GM04504 (cell line): ENCODE results near the gene SDK1.

Experiments
- DNase-seq: peaks from one replicate; pipeline ENCODE4 v3.0.0-alpha.2; 2012; ENCODE audit warnings: low read depth

Gene SDK1

GRCh38 chr7:4103352-4104091, 802.5 kb downstream of the SDK1 start:
- no peak for DNase-seq

GRCh38 chr7:4107839-4108238, 806.8 kb downstream of the SDK1 start:
- DNase-seq = no peak

GRCh38 chr7:4108951-4109350, 807.9 kb downstream of the SDK1 start:
- no peak for DNase-seq

GRCh38 chr7:4109481-4110110, 808.5 kb downstream of the SDK1 start:
- no peak for DNase-seq

GRCh38 chr7:4110438-4110837, 809.4 kb downstream of the SDK1 start:
- no peak for DNase-seq

- DNase-seq = no peak
Measured at GRCh38 chr7:4111166-4111565, 810.1 kb downstream of the SDK1 start.

- no peak for DNase-seq
Measured at GRCh38 chr7:4113271-4113670, 812.2 kb downstream of the SDK1 start.

GRCh38 chr7:4113976-4114375, 812.9 kb downstream of the SDK1 start:
- DNase-seq = no peak

GRCh38 chr7:4115442-4115841, 814.4 kb downstream of the SDK1 start:
- no peak for DNase-seq

- no peak for DNase-seq
Measured at GRCh38 chr7:4115941-4116610, 815.0 kb downstream of the SDK1 start.

GRCh38 chr7:4119848-4120247, 818.8 kb downstream of the SDK1 start:
- no peak for DNase-seq

- no peak for DNase-seq
Measured at GRCh38 chr7:4123346-4123745, 822.3 kb downstream of the SDK1 start.

- no peak for DNase-seq
Measured at GRCh38 chr7:4123823-4124222, 822.8 kb downstream of the SDK1 start.

GRCh38 chr7:4124556-4125477, 823.8 kb downstream of the SDK1 start:
- DNase-seq = no peak

GRCh38 chr7:4127909-4128560, 827.0 kb downstream of the SDK1 start:
- DNase-seq = no peak

GRCh38 chr7:4129481-4130122, 828.5 kb downstream of the SDK1 start:
- DNase-seq = no peak

GRCh38 chr7:4131063-4131462, 830.0 kb downstream of the SDK1 start:
- no peak for DNase-seq

GRCh38 chr7:4132221-4132620, 831.2 kb downstream of the SDK1 start:
- no peak for DNase-seq

GRCh38 chr7:4133491-4134044, 832.5 kb downstream of the SDK1 start:
- DNase-seq = no peak

- no peak for DNase-seq
Measured at GRCh38 chr7:4134204-4134603, 833.2 kb downstream of the SDK1 start.

- no peak for DNase-seq
Measured at GRCh38 chr7:4134631-4135030, 833.6 kb downstream of the SDK1 start.
